Amygdala (tissue), 56 donors: ENCODE measurements around the gene NDUFC2.
"Not testable (repeated sequence)": the region's sequence is repeated elsewhere in the genome, so short reads cannot be mapped to it uniquely, and the experiment has no call there.

Experiments
- DNase-seq, 56 donors: peaks; one replicate each; lab custom pipeline; 2025; lab: John Stamatoyannopoulos, UW

The NDUFC2 gene

DNA sequence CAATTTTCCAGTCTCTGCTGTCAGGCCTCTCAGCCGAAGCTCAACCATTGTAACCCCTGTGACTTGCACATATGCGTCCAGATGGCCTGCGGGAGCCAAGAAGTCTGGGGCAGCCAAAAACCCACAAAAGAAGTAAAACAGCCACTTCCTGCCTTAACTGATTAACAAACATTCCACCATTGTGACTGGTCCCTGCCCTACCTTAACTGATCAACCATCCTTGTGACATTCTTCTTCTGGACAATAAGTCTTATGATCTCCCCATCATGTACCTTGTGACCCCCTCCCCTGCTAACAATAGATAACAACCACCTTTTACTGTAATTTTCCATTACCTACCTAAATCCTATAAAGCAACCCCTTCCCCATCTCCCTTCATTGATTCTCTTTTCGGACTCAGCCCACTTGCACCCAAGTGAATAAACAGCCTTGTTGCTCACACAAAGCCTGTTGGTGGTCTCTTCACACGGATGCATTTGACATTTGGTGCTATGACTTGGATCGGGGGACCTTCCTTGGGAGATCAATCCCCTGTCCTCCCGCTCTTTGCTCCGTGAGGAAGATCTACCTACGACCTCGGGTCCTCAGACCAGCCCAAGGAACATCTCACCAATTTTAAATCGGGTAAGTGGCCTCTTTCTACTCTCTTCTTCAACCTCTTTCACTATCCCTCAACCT is 1.3 kb upstream of the NDUFC2 start:
- DNase-seq: no peak

DNA sequence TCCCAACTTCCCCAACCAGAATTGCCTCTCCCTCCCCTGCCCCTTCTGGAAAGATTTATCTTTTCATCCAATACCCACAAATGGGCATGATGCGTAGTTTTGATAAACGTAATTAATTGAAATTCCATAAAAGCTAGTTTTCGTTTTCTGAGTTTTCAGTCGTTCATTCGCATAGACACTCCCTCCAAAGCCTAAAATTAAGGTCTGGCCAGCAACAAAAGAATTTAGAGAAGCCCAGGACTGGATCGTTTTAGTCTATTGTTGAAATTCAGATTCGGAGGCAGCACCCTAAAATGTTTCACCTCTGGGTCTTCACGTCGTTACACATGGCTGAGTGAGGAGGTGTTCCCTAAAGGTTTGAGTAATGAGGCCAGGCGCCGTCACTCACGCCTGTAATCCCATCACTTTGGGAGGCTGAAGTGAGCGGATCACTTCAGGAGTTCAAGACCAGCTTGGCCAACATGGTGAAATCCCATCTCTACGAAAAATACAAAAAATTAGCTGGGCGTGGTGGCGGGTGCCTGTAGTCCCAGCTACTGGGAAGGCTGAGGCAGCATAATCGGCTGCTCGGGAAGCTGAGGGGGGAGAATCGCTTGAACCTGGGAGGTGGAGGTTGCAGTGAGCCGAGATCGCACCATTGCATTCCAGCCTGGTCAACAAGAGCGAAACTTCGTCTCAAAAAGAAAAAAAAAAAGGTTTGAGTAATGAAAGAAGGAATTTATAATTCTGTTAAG is 589 bp upstream of the NDUFC2 start:
- DNase-seq: peak in 1 of 56 donors; percentile 3

DNA sequence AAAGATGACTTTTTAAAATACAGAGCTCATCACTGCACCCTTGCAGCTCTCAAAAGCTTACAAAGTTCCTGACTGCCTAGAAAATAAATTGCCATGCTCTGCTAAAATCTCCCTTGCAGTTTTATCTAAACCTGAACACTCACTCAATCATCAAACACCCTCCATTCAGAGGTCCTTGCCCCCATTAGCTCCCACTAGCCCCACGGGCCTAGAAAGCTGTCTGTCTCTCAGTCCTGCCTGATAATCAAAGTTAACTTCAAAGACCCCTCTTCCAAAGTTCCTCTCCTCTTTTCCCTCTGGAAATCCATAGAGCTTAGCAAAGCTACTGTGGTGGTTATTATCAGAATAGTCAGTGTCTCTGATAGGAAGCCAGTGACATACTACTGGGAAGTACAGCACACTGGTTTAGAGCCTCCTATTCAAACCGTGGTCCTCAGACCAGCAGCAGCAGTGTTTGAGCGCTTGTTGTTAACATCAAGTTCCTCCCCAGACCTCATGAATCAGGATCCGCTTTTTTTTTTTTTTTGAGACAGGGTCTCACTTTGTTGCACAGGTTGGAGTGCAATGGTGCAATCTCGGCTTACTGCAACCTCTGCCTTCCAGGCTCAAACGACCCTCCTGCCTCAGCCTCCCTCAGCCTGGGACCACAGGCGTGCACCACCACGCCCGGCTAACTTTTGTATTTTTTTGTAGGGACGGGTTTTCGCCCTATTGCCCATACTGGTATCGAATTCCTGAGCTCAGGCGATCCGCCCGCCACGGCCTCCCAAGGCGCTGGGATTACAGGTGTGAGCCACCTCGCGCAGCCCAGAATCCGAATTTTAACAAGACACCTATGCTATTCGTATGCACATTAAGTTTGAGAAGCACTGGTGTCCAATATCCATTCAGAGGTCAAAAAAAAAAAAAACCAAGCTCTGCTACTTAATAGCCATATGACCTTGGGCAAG is 1.2 kb downstream of the NDUFC2 start:
- no peak for DNase-seq

- not testable (repeated sequence) for DNase-seq
These were observed 2.1 kb downstream of the NDUFC2 start for GRCh38 chr11:78077592-78077991.

- no peak for DNase-seq
These were observed 2.8 kb downstream of the NDUFC2 start for GRCh38 chr11:78076733-78077403.

GRCh38 chr11:78074756-78075155 is 4.9 kb downstream of the NDUFC2 start:
- DNase-seq: no peak

DNA sequence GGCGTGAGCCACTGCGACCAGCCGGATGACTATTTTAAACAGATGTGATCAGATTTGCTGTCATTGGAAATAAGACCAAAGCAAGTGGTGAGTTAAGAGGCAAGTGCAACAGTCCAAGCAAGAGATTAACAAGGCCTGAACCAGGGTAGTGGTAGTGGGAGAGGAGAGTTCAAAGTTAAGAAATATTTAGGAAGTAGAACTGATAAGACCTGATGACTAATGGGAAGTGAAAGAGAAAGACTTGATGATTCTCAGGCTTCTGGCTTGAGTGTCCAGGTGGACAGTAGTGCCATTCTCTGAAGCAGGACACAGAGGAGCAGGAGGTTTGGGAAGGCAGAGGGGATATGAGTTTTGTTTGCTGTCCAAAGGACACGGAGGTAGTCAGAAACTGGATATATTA is 7.2 kb downstream of the NDUFC2 start:
- DNase-seq: no peak

DNA sequence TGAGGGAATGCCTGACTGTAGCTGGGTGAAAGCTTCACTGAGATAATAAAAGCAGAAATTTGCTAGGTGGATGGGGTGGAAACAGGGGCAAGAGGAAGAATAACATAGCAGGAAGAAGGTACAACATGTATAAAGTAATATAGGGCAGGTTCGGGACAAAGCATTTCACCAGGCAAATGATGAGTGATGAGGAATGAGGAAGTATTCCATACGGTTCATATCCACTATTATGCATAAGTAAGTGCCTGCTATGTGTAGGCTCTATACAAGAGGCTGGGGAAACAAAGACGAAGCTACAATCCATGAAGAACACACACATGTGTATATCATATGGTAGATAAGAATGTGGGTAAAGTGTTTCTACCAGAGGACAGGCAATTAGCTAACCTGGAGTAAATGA is 7.9 kb downstream of the NDUFC2 start:
- DNase-seq: no peak

GRCh38 chr11:78070621-78071020 is 9.0 kb downstream of the NDUFC2 start:
- DNase-seq: peak in 1 of 56 donors; percentile 6

DNA sequence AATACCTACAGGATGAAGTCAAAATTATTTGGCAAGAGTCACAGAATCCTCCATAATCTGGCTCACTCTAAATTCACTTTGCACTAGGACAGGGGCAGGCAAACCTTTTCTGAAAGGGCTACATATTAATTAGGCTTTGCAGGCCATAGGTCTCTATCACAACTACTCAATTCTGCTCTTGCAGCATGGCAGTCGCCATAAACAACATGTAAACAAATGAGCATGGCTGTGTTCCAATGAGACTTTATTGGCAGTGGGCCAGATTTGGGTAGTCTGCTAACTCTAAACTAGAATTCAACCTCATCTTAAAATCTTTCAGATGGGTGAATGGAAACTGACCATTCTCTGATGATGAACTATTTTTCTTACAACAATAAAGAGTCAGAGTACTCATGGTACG is 10.2 kb downstream of the NDUFC2 start:
- peak in 2 of 56 donors; percentile 5 to 38 for DNase-seq

DNA sequence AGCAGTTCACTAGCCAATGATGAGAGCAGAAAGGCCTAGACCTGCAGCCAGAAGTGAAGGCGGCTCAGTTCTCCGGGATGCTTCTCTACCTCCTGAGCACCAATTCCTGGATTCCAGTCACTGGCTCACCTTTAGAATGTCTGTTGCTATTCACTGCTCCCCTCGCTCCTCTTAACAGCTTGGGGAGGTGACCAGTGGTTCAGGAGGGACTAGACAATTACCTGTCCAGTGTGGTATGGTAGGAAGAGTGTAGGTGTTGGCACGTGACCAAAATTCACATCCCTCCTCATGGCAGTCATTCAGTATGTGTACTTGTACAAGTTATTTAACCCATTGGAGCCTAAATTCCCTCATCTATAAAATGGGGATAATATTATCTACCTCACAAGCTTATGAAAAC is 12.0 kb downstream of the NDUFC2 start:
- DNase-seq: no peak

GRCh38 chr11:78066471-78066870 is 13.2 kb downstream of the NDUFC2 start:
- DNase-seq: no peak

GRCh38 chr11:78065203-78065602 is 14.5 kb downstream of the NDUFC2 start:
- no peak for DNase-seq

- DNase-seq: peak in 1 of 56 donors; percentile 14
These were observed 16.1 kb downstream of the NDUFC2 start, which contains the start of gene THRSP for GRCh38 chr11:78063440-78064181. TSS of gene THRSP (plus strand) at chr11:78063861. CDS start at chr11:78063882, 21 bp downstream.

DNA sequence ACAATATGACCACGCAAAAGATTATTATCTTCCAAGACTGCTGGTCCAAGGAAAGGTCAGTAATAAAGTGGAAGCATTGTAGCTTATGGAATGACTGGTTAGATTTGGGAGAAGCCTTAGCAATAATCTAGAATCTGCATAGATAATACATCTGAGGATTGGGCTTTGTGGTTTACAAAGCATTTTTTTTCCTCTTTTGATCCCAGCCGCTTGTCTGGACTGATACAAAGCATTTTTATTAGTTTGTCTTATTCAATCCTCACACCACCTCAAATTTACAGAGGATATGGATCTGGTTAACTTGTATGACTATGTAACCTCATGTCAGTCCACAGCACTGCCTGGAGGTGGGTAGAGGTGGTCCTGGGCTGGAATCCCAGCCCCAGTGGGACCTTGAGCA is 17.0 kb downstream of the NDUFC2 start:
- no peak for DNase-seq

DNA sequence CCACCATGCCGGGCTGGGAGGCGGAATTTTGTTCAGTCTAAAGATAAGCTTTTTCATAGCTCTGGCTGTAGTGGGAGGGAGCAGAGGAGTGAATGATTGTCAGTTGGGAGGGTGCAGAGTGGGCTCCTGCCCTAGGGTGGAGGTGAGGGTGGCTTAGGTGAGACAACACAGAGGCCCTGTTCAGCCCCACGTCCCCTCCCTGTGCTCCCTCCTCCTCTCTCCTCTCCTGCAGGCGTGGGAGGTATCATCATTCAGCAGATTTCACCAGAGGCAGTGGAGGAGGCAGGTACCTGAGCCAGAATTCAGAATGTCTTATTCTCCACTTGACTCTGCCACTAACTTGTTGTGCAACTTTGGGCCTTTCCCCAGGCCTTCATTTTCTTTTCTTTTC is 17.7 kb downstream of the NDUFC2 start:
- peak in 2 of 56 donors; percentile 4 to 10 for DNase-seq

DNA sequence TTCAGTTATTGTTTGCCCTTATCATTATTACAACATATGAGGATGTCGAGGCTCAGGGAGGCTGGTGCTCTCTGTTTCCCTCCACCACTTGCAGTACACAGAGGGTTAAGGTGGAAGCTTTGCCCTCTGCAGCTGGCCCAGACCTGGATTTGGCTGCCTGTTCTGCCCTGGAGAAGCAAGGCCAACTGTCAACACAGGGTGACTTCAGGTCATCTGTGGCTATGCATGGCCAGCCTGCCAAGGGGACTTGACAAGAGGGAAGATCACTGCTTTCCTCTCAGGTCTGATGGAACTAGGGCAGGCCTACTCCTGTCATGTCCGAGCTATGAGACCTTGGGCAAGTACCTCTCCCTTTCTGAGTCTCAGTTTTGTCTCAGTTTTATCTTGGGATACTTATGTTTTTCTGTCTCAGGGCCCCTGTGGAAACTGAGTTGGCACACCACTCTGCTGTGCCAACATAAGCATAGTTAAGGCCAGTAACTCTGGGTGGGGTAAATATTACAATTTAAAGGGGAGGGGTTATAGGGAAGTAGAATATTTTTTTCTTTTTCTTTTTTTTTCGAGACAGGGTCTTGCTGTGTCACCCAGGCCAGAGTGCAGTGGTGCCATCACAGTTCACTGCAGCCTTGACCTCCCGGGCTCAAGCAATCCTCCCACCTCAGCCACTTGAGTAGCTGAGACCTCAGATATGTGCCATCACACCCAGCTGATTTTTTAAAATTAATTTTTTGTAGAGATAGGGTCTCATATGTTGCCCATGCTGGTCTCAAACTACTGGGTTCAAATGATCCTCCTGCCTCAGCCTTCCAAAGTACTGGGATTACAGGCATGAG is 18.4 kb downstream of the NDUFC2 start:
- DNase-seq: no peak

DNA sequence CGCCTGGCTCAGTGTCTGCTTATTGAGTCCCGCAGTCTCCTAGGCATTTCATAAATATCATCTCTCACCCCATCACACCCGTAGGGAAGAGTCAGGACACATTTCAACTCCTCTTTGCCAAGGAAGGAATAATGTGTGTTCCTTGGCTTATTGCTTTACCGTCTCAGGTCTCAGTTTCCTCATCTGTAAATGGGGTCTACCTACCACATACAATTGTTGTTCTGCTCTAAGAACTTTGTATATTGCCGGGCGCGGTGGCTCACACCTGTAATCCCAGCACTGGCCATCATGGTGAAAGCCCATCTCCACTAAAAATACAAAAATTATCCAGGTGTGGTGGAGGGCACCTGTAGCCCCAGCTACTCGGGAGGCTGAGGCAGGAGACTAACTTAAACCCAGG is 19.1 kb downstream of the NDUFC2 start:
- DNase-seq: no peak
